Measurements from ENCODE around the gene MIS18A.
"Not testable (repeated sequence)": the region's sequence is repeated elsewhere in the genome, so short reads cannot be mapped to it uniquely, and the experiment has no call there.

MIS18A gene

GRCh38 chr21:32315511-32316281 is 36.8 kb upstream of the MIS18A start:
- no peaks in the 10 kb centered on the region for H3K4me1 ChIP-seq (ENCODE audit: control insufficient read depth, low read depth, low read length)

GRCh38 chr21:32314806-32315205 is 36.0 kb upstream of the MIS18A start:
- Histone ChIP-seq H3K18ac (ENCODE audit: low read length) (no peak overlapping the region), H3K9ac (ENCODE audit: low read length) (no peak overlapping the region), H3K36me3 (ENCODE audit: control insufficient read depth, insufficient read depth, low read length) (peaks cover 21% of the 10 kb centered on the region), H2AK5ac (ENCODE audit: low read length) (no peak overlapping the region), H4K5ac (ENCODE audit: low read length) (no peak overlapping the region), H3K4me2 (ENCODE audit: low read length) (no peak overlapping the region), H3K23ac (ENCODE audit: low read length) (no peak overlapping the region), H4K8ac (ENCODE audit: low read depth, low read length) (no peak overlapping the region), H2BK15ac (replicated peaks; ENCODE audit: low read depth) (no peak overlapping the region), H2BK5ac (ENCODE audit: low read length) (no peak overlapping the region), H2BK120ac (ENCODE audit: low read depth, low read length) (no peak overlapping the region), H3K4ac (ENCODE audit: low read depth, low read length) (no peak overlapping the region), H3K27ac (ENCODE audit: low read depth, low read length) (no peak overlapping the region), H3K79me1 (ENCODE audit: low read length) (no peaks in the 10 kb centered on the region), H3K56ac (ENCODE audit: low read length) (no peak overlapping the region), H3K4me3 (ENCODE audit: low read length) (no peak overlapping the region), H3K4me1 (ENCODE audit: control insufficient read depth, low read depth, low read length) (no peaks in the 10 kb centered on the region), H3K27me3 (ENCODE audit: insufficient read depth, low read length, poor library complexity) (no peaks in the 10 kb centered on the region), H3K79me2 (ENCODE audit: control insufficient read depth, insufficient read depth, low read length) (no peaks in the 10 kb centered on the region)
- DNase-seq, result no peak
- WGBS (ENCODE audit: extremely low coverage, insufficient coverage, low lambda C conversion rate), result no CpG with 5 or more reads among the region's 16 CpGs

More at GRCh38 chr21:32315511-32316281, 36.8 kb upstream of the MIS18A start:
- no peaks in the 10 kb centered on the region for H3K79me2 ChIP-seq (ENCODE audit: control insufficient read depth, insufficient read depth, low read length)
- H4K5ac ChIP-seq (ENCODE audit: low read length), result no peak overlapping the region
- no peak overlapping the region for H3K4me2 ChIP-seq (ENCODE audit: low read length)
- no peak overlapping the region for H3K27ac ChIP-seq (ENCODE audit: low read depth, low read length)
- DNase-seq, result no peak
- no peak overlapping the region for H2BK120ac ChIP-seq (ENCODE audit: low read depth, low read length)
- H4K8ac ChIP-seq (ENCODE audit: low read depth, low read length), result no peak overlapping the region
- peaks cover 25% of the 10 kb centered on the region for H3K36me3 ChIP-seq (ENCODE audit: control insufficient read depth, insufficient read depth, low read length)
- H3K4me3 ChIP-seq (ENCODE audit: low read length), result no peak overlapping the region
- H3K23ac ChIP-seq (ENCODE audit: low read length), result no peak overlapping the region
- H3K27me3 ChIP-seq (ENCODE audit: insufficient read depth, low read length, poor library complexity), result no peaks in the 10 kb centered on the region
- no peak overlapping the region for H2AK5ac ChIP-seq (ENCODE audit: low read length)
- H2BK5ac ChIP-seq (ENCODE audit: low read length), result no peak overlapping the region
- no peak overlapping the region for H2BK15ac ChIP-seq (replicated peaks; ENCODE audit: low read depth)
- no CpG with 5 or more reads among the region's 14 CpGs for WGBS (ENCODE audit: extremely low coverage, insufficient coverage, low lambda C conversion rate)
- no peak overlapping the region for H3K9ac ChIP-seq (ENCODE audit: low read length)
- no peak overlapping the region for H3K4ac ChIP-seq (ENCODE audit: low read depth, low read length)
- H3K56ac ChIP-seq (ENCODE audit: low read length), result no peak overlapping the region
- H3K79me1 ChIP-seq (ENCODE audit: low read length), result no peaks in the 10 kb centered on the region
- no peak overlapping the region for H3K18ac ChIP-seq (ENCODE audit: low read length)

GRCh38 chr21:32312976-32313375 is 34.1 kb upstream of the MIS18A start:
- Histone ChIP-seq H3K56ac (ENCODE audit: low read length) (no peak overlapping the region), H3K9ac (ENCODE audit: low read length) (no peak overlapping the region), H2AK5ac (ENCODE audit: low read length) (no peak overlapping the region), H2BK15ac (replicated peaks; ENCODE audit: low read depth) (no peak overlapping the region), H3K36me3 (ENCODE audit: control insufficient read depth, insufficient read depth, low read length) (peaks cover 14% of the 10 kb centered on the region), H2BK5ac (ENCODE audit: low read length) (no peak overlapping the region), H3K27me3 (ENCODE audit: insufficient read depth, low read length, poor library complexity) (no peaks in the 10 kb centered on the region), H3K79me1 (ENCODE audit: low read length) (no peaks in the 10 kb centered on the region), H4K8ac (ENCODE audit: low read depth, low read length) (no peak overlapping the region), H3K4me1 (ENCODE audit: control insufficient read depth, low read depth, low read length) (no peaks in the 10 kb centered on the region), H3K4me2 (ENCODE audit: low read length) (no peak overlapping the region), H3K4me3 (ENCODE audit: low read length) (no peak overlapping the region), H3K79me2 (ENCODE audit: control insufficient read depth, insufficient read depth, low read length) (no peaks in the 10 kb centered on the region), H3K27ac (ENCODE audit: low read depth, low read length) (no peak overlapping the region), H2BK120ac (ENCODE audit: low read depth, low read length) (no peak overlapping the region), H3K23ac (ENCODE audit: low read length) (no peak overlapping the region), H3K18ac (ENCODE audit: low read length) (no peak overlapping the region), H3K4ac (ENCODE audit: low read depth, low read length) (no peak overlapping the region), H4K5ac (ENCODE audit: low read length) (no peak overlapping the region)
- WGBS (ENCODE audit: extremely low coverage, insufficient coverage, low lambda C conversion rate), result no CpG with 5 or more reads among the region's 6 CpGs
- DNase-seq, result no peak

- no peak overlapping the region for H2BK120ac ChIP-seq (ENCODE audit: low read depth, low read length)
- no peak overlapping the region for H3K27ac ChIP-seq (ENCODE audit: low read depth, low read length)
- H3K36me3 ChIP-seq (ENCODE audit: control insufficient read depth, insufficient read depth, low read length), result peaks cover 12% of the 10 kb centered on the region
- H3K23ac ChIP-seq (ENCODE audit: low read length), result no peak overlapping the region
- WGBS (ENCODE audit: extremely low coverage, insufficient coverage, low lambda C conversion rate), result no CpG with 5 or more reads among the region's 5 CpGs
- no peak for DNase-seq
- no peak overlapping the region for H3K4me3 ChIP-seq (ENCODE audit: low read length)
- H3K27me3 ChIP-seq (ENCODE audit: insufficient read depth, low read length, poor library complexity), result no peaks in the 10 kb centered on the region
- no peak overlapping the region for H2BK15ac ChIP-seq (replicated peaks; ENCODE audit: low read depth)
- H3K18ac ChIP-seq (ENCODE audit: low read length), result no peak overlapping the region
- no peak overlapping the region for H3K4me2 ChIP-seq (ENCODE audit: low read length)
- no peaks in the 10 kb centered on the region for H3K4me1 ChIP-seq (ENCODE audit: control insufficient read depth, low read depth, low read length)
- no peak overlapping the region for H3K56ac ChIP-seq (ENCODE audit: low read length)
- no peaks in the 10 kb centered on the region for H3K79me2 ChIP-seq (ENCODE audit: control insufficient read depth, insufficient read depth, low read length)
- no peak overlapping the region for H4K8ac ChIP-seq (ENCODE audit: low read depth, low read length)
- H3K79me1 ChIP-seq (ENCODE audit: low read length), result no peaks in the 10 kb centered on the region
- H2BK5ac ChIP-seq (ENCODE audit: low read length), result no peak overlapping the region
- H2AK5ac ChIP-seq (ENCODE audit: low read length), result no peak overlapping the region
- no peak overlapping the region for H3K9ac ChIP-seq (ENCODE audit: low read length)
- no peak overlapping the region for H4K5ac ChIP-seq (ENCODE audit: low read length)
- no peak overlapping the region for H3K4ac ChIP-seq (ENCODE audit: low read depth, low read length)
Observed at GRCh38 chr21:32312326-32312725, 33.5 kb upstream of the MIS18A start.

- H3K79me1 ChIP-seq (ENCODE audit: low read length), result no peaks in the 10 kb centered on the region
Observed at GRCh38 chr21:32311621-32312020, 32.8 kb upstream of the MIS18A start.

GRCh38 chr21:32310976-32311375 is 32.1 kb upstream of the MIS18A start:
- H2BK120ac ChIP-seq (ENCODE audit: low read depth, low read length); H3K79me2 ChIP-seq (ENCODE audit: control insufficient read depth, insufficient read depth, low read length); H3K4ac ChIP-seq (ENCODE audit: low read depth, low read length); H3K4me2 ChIP-seq (ENCODE audit: low read length); H2BK15ac ChIP-seq (replicated peaks; ENCODE audit: low read depth); H3K79me1 ChIP-seq (ENCODE audit: low read length); H3K18ac ChIP-seq (ENCODE audit: low read length); H3K9ac ChIP-seq (ENCODE audit: low read length); H3K4me1 ChIP-seq (ENCODE audit: control insufficient read depth, low read depth, low read length); H2BK5ac ChIP-seq (ENCODE audit: low read length); H4K5ac ChIP-seq (ENCODE audit: low read length); H3K56ac ChIP-seq (ENCODE audit: low read length); H3K27ac ChIP-seq (ENCODE audit: low read depth, low read length); H2AK5ac ChIP-seq (ENCODE audit: low read length); H3K36me3 ChIP-seq (ENCODE audit: control insufficient read depth, insufficient read depth, low read length); H4K8ac ChIP-seq (ENCODE audit: low read depth, low read length); H3K27me3 ChIP-seq (ENCODE audit: insufficient read depth, low read length, poor library complexity); H3K23ac ChIP-seq (ENCODE audit: low read length); H3K4me3 ChIP-seq (ENCODE audit: low read length); DNase-seq: not testable (repeated sequence)
- no CpG with 5 or more reads among the region's 9 CpGs for WGBS (ENCODE audit: extremely low coverage, insufficient coverage, low lambda C conversion rate)

More at GRCh38 chr21:32311621-32312020, 32.8 kb upstream of the MIS18A start:
- H3K79me2 ChIP-seq (ENCODE audit: control insufficient read depth, insufficient read depth, low read length), result no peaks in the 10 kb centered on the region
- peaks cover 9% of the 10 kb centered on the region for H3K36me3 ChIP-seq (ENCODE audit: control insufficient read depth, insufficient read depth, low read length)
- no CpG with 5 or more reads among the region's 9 CpGs for WGBS (ENCODE audit: extremely low coverage, insufficient coverage, low lambda C conversion rate)
- no peak overlapping the region for H3K4ac ChIP-seq (ENCODE audit: low read depth, low read length)
- H2BK15ac ChIP-seq (replicated peaks; ENCODE audit: low read depth), result no peak overlapping the region
- H3K27ac ChIP-seq (ENCODE audit: low read depth, low read length), result no peak overlapping the region
- no peak overlapping the region for H3K4me3 ChIP-seq (ENCODE audit: low read length)
- no peak overlapping the region for H2BK120ac ChIP-seq (ENCODE audit: low read depth, low read length)
- no peak overlapping the region for H3K18ac ChIP-seq (ENCODE audit: low read length)
- no peak overlapping the region for H3K56ac ChIP-seq (ENCODE audit: low read length)
- no peak overlapping the region for H3K23ac ChIP-seq (ENCODE audit: low read length)
- H2BK5ac ChIP-seq (ENCODE audit: low read length), result no peak overlapping the region
- no peak overlapping the region for H2AK5ac ChIP-seq (ENCODE audit: low read length)
- no peak overlapping the region for H4K5ac ChIP-seq (ENCODE audit: low read length)
- H4K8ac ChIP-seq (ENCODE audit: low read depth, low read length), result no peak overlapping the region
- H3K4me2 ChIP-seq (ENCODE audit: low read length), result no peak overlapping the region
- no peak for DNase-seq
- H3K4me1 ChIP-seq (ENCODE audit: control insufficient read depth, low read depth, low read length), result no peaks in the 10 kb centered on the region
- no peak overlapping the region for H3K9ac ChIP-seq (ENCODE audit: low read length)
- H3K27me3 ChIP-seq (ENCODE audit: insufficient read depth, low read length, poor library complexity), result no peaks in the 10 kb centered on the region

All from mesendoderm (in vitro differentiated cells).